ENCODE data around the gene GAREM2.
"Not testable (repeated sequence)": the region's sequence is repeated elsewhere in the genome, so short reads cannot be mapped to it uniquely, and the experiment has no call there.

GAREM2 gene

GRCh38 chr2:26172871-26173775 lies at the start of gene GAREM2:
TSS of gene GAREM2 (plus strand) at chr2:26173088. CDS start at chr2:26173221, 133 bp downstream.
- no peak for DNase-seq

GRCh38 chr2:26123426-26123825 lies 49.5 kb upstream of the GAREM2 start:
- no peak for DNase-seq

GRCh38 chr2:26126074-26126473 lies 46.8 kb upstream of the GAREM2 start:
- no peak for DNase-seq

GRCh38 chr2:26128176-26128575 lies 44.7 kb upstream of the GAREM2 start:
- DNase-seq: no peak

GRCh38 chr2:26130763-26131162 lies 42.1 kb upstream of the GAREM2 start:
- no peak for DNase-seq

GRCh38 chr2:26136451-26136850 lies 36.4 kb upstream of the GAREM2 start:
- DNase-seq: no peak

- DNase-seq: peak; percentile 44
Measured at GRCh38 chr2:26139269-26140183, 33.4 kb upstream of the GAREM2 start.

GRCh38 chr2:26141145-26141769 lies 31.6 kb upstream of the GAREM2 start:
- DNase-seq: no peak

- peak; percentile 72 for DNase-seq
Measured at GRCh38 chr2:26144031-26144430, 28.9 kb upstream of the GAREM2 start.

- peak; percentile 86 for DNase-seq
Measured at GRCh38 chr2:26144953-26145680, 27.8 kb upstream of the GAREM2 start.

GRCh38 chr2:26148501-26148900 lies 24.4 kb upstream of the GAREM2 start:
- DNase-seq: no peak

GRCh38 chr2:26150243-26150642 lies 22.6 kb upstream of the GAREM2 start:
- DNase-seq: no peak

- no peak for DNase-seq
Measured at GRCh38 chr2:26157580-26157979, 15.3 kb upstream of the GAREM2 start.

GRCh38 chr2:26161926-26162325 lies 11.0 kb upstream of the GAREM2 start:
- DNase-seq: no peak

GRCh38 chr2:26162963-26163362 lies 9.9 kb upstream of the GAREM2 start:
- DNase-seq: no peak

- DNase-seq: no peak
Measured at GRCh38 chr2:26164231-26164630, 8.7 kb upstream of the GAREM2 start.

- DNase-seq: no peak
Measured at GRCh38 chr2:26164641-26165211, 8.2 kb upstream of the GAREM2 start.

GRCh38 chr2:26165403-26165802 lies 7.5 kb upstream of the GAREM2 start:
- no peak for DNase-seq

- DNase-seq: not testable (repeated sequence)
Measured at GRCh38 chr2:26166541-26166940, 6.3 kb upstream of the GAREM2 start.

- no peak for DNase-seq
Measured at GRCh38 chr2:26168785-26169184, 4.1 kb upstream of the GAREM2 start.

- DNase-seq: no peak
Measured at GRCh38 chr2:26169226-26169625, 3.7 kb upstream of the GAREM2 start.

All from hematopoietic multipotent progenitor cell treated with erythropoietin and hydrocortisone succinate and interleukin-3 and kit ligand, for 4 days (in vitro differentiated cells).